ENCODE results near the gene ABCC4. TPM values are rescaled to one million over a fixed set of nuclear protein-coding genes. Genes with fewer than 3 reads are reported as not detected.

Gene ABCC4
- total RNA-seq: 0.22 and 0.79 TPM in 2 replicates

GRCh38 chr13:95301183-95301967 is at the start of gene ABCC4:
TSS of gene ABCC4 (minus strand) at chr13:95301451. CDS start at chr13:95301314, 137 bp downstream.

Small RNAs within 50 kb of the gene (small RNA-seq; reads per million reads assigned to genes)
- not detected for gene RNU6-62P
- gene RNY3P8: not detected
- 0.81 reads per million, percentile 48 among the genes with 10 or more reads in this experiment for gene RNY4P27
